MCF 10A (cell line): ENCODE results near the gene ERVK3-1. TPM values are rescaled to one million over a fixed set of nuclear protein-coding genes. Genes with fewer than 3 reads are reported as not detected.

Experiments
- BruUV-seq: library from RNA; stranded (reverse); fragments of 400-500 nt; replicated peaks from 2 replicates; lab custom pipeline; 2021; lab: Mats Ljungman, UMichigan
- CTCF ChIA-PET: fragments of 300-600 bp; sonication (Branson Sonifier 250); formaldehyde crosslinking; extraction: SDS; loops from one replicate; lab custom pipeline; 2021; ENCODE audit warnings: antibody characterized with exemption, inconsistent platforms; lab: Yijun Ruan, JAX
- POLR2A ChIA-PET: fragments of 300-600, 350-650 bp; sonication (Branson Sonifier 250); formaldehyde crosslinking; extraction: SDS; loops from one replicate; lab custom pipeline; 2020; ENCODE audit warnings: antibody characterized with exemption, inconsistent platforms; lab: Yijun Ruan, JAX
- DNase-seq: peaks from one replicate; pipeline ENCODE4 v3.0.0-alpha.2; 2018; ENCODE audit not compliant: unreplicated experiment
- H3K27ac Mint-ChIP-seq: one replicate; pipeline ENCODE4 v1.8.0; 2022; ENCODE audit warnings: mild to moderate bottlenecking, low read depth, mixed read lengths; ENCODE audit not compliant: unreplicated experiment
- H3K27me3 Mint-ChIP-seq: one replicate; pipeline ENCODE4 v1.8.0; 2022; ENCODE audit warnings: mixed read lengths; ENCODE audit not compliant: insufficient read depth, unreplicated experiment
- H3K36me3 Mint-ChIP-seq: one replicate; pipeline ENCODE4 v1.8.0; 2022; ENCODE audit warnings: mild to moderate bottlenecking, moderate library complexity, mixed read lengths; ENCODE audit not compliant: insufficient read depth, unreplicated experiment
- H3K4me1 Mint-ChIP-seq: one replicate; pipeline ENCODE4 v1.8.0; 2022; ENCODE audit warnings: mixed read lengths; ENCODE audit not compliant: insufficient read depth, unreplicated experiment
- H3K4me3 Mint-ChIP-seq: one replicate; pipeline ENCODE4 v1.8.0; 2022; ENCODE audit warnings: mild to moderate bottlenecking, moderate library complexity, mixed read lengths; ENCODE audit not compliant: unreplicated experiment
- H3K9me3 Mint-ChIP-seq: one replicate; pipeline ENCODE4 v1.8.0; 2022; ENCODE audit warnings: mixed read lengths; ENCODE audit not compliant: unreplicated experiment
- intact Hi-C: fragments of 100-400 bp; cut with micrococcal nuclease; formaldehyde crosslinking; loops from 2 replicates; pipeline ENCODE4 v1.14.1; 2022
- microRNA-seq: library from miRNA; unstranded; fragments of <30 nt; microRNA quantifications from one replicate; pipeline ENCODE4 v1.2.0, GENCODE V29; 2022
- total RNA-seq: library from RNA; stranded (reverse); gene quantifications from 2 replicates; pipeline ENCODE4 v1.2.3, GENCODE V29; 2022
- TF ChIP-seq, protein P1 (sequence below): fragments of 200-600 bp; IDR thresholded peaks from one replicate; pipeline ENCODE4 v1.8.0; 2022; ENCODE audit warnings: antibody characterized with exemption, mild to moderate bottlenecking; ENCODE audit not compliant: unreplicated experiment

ERVK3-1 gene
- total RNA-seq, 1 experiment from 2014 or later = 63.1 TPM

DNA sequence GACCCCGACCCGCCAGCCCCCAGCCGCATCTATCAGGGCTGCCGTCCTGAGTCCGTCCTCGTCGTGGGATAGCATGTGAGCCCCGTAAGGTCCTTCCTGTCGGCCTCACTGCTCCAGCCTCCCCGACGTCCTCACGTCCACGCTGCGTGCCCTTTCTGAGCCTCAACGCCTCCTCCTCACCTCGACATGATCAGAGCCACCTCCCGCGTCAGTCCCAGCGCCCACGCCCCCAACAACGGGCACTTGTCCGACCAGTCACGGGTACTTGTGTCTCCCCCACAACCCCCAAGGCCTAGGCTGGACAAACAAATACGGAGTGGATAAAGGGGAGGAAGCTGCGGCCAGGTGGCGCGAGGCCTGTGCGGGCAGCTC lies 56.7 kb downstream of the ERVK3-1 start:
- peaks cover 5% of the 10 kb centered on the region for H3K4me1 Mint-ChIP-seq
- ChIA-PET POLR2A (interaction anchor here (0.6 to 4.1 kb wide), 29 partner anchors 8 to 1419 kb away, joined by 3 to 55 read pairs (median 7); partner anchors contain the start of genes ERVK3-1, RPS5, ZBTB45 and ZNF324B), CTCF (interaction anchor here (1.2 to 2.6 kb wide), 2 partner anchors 12 to 44 kb away, joined by 3 to 11 read pairs; no protein-coding TSS in a partner anchor)
- H3K36me3 Mint-ChIP-seq = peaks cover 5% of the 10 kb centered on the region
- TF ChIP-seq, protein P1, sequence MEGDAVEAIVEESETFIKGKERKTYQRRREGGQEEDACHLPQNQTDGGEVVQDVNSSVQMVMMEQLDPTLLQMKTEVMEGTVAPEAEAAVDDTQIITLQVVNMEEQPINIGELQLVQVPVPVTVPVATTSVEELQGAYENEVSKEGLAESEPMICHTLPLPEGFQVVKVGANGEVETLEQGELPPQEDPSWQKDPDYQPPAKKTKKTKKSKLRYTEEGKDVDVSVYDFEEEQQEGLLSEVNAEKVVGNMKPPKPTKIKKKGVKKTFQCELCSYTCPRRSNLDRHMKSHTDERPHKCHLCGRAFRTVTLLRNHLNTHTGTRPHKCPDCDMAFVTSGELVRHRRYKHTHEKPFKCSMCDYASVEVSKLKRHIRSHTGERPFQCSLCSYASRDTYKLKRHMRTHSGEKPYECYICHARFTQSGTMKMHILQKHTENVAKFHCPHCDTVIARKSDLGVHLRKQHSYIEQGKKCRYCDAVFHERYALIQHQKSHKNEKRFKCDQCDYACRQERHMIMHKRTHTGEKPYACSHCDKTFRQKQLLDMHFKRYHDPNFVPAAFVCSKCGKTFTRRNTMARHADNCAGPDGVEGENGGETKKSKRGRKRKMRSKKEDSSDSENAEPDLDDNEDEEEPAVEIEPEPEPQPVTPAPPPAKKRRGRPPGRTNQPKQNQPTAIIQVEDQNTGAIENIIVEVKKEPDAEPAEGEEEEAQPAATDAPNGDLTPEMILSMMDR = no peak
- H3K27me3 Mint-ChIP-seq = no peaks in the 10 kb centered on the region
- peak overlapping the region; percentile 99 for H3K4me3 Mint-ChIP-seq
- BruUV-seq = no TSS peak
- intact Hi-C loops = loop anchor here (1.0 kb wide), 3 partner anchors 19 to 157 kb away; partner anchors contain the start of genes ZBTB45, ZNF837 and ZSCAN22
- DNase-seq = no peak
- peak overlapping the region; percentile 99 for H3K27ac Mint-ChIP-seq
- H3K9me3 Mint-ChIP-seq = no peaks in the 10 kb centered on the region

DNA sequence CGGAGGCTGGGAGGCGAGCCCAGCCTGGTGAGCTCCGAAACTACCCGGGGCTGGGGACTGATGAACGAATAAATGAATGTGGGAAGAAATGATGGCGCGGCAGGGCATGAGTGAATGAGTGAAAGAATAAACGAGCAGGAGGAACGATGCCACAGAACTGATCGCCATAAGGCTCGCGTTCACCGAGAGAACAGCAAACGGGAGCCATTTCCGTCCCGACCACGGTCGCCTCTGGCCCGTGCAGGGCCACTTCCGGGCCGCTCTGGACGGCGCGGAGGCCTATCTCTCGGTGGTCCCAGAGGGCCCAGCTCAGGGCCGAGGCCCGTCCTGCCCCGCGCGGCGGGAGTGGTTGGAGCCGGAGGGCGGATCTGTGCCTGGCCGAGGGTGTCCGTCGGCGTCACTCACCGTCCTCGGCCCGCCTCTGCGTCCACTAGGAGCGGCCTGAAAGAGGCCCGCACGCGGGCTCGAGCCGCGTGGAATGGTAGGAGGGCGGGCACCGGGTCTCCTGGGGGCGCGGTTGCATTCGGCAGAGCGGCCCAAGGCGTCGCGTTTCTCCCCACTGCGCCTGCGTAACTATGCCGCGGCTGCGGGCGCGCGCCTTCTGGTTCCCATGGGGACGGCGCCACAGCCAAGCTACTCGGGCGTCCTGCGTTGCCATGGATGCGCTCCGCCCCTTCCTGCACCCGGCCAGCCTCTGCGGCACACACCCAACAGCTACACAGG lies 57.3 kb downstream of the ERVK3-1 start, which contains the start of gene ZNF497:
TSS of gene ZNF497 (minus strand) at position 480 of the 723 bp plus-strand sequence. CDS start 5,116 bp downstream, outside the sequence.
- intact Hi-C loops = loop anchor here (1.0 kb wide), 3 partner anchors 19 to 157 kb away; partner anchors contain the start of genes ZBTB45, ZNF837 and ZSCAN22
- peaks cover 5% of the 10 kb centered on the region for H3K36me3 Mint-ChIP-seq
- CTCF ChIA-PET = interaction anchor here (1.2 to 2.6 kb wide), 5 partner anchors 9 to 45 kb away, joined by 3 to 11 read pairs (median 3); no protein-coding TSS in a partner anchor
- TSS peak; percentile 79 for BruUV-seq
- TF ChIP-seq, protein P1 = no peak
- POLR2A ChIA-PET = interaction anchor here (0.6 to 4.1 kb wide), 35 partner anchors 8 to 1420 kb away, joined by 3 to 55 read pairs (median 5); partner anchors contain the start of genes ERVK3-1, RPS5, ZBTB45 and ZNF324B
- DNase-seq = peak; percentile 97
- H3K27ac Mint-ChIP-seq = peak within 1 kb of the TSS; percentile 99
- H3K4me1 Mint-ChIP-seq = peaks cover 5% of the 10 kb centered on the region
- no peaks in the 10 kb centered on the region for H3K27me3 Mint-ChIP-seq
- peak within 1 kb of the TSS; percentile 99 for H3K4me3 Mint-ChIP-seq
- H3K9me3 Mint-ChIP-seq = no peaks in the 10 kb centered on the region

- H3K4me3 Mint-ChIP-seq = no peak overlapping the region
- DNase-seq = no peak
- peaks cover 5% of the 10 kb centered on the region for H3K36me3 Mint-ChIP-seq
- TF ChIP-seq, protein P1 = no peak
- no peaks in the 10 kb centered on the region for H3K9me3 Mint-ChIP-seq
- H3K4me1 Mint-ChIP-seq = peaks cover 5% of the 10 kb centered on the region
- ChIA-PET POLR2A (interaction anchor here (1.4 to 4.1 kb wide), 4 partner anchors 9 to 37 kb away, joined by 5 to 55 read pairs (median 19); partner anchors contain the start of gene ZSCAN22), CTCF (interaction anchor here (0.6 to 2.6 kb wide), 6 partner anchors 10 to 50 kb away, joined by 3 to 11 read pairs (median 4); partner anchors contain the start of gene ZNF837)
- H3K27me3 Mint-ChIP-seq = no peaks in the 10 kb centered on the region
- intact Hi-C loops = no loop called here
- no peak overlapping the region for H3K27ac Mint-ChIP-seq
- no TSS peak for BruUV-seq
Observed at GRCh38 chr19:58364146-58364545, 59.0 kb downstream of the ERVK3-1 start.

Small RNA genes within 50 kb of the gene (microRNA-seq; reads per million reads assigned to microRNA genes)
- not detected for gene MIR6806

Other genes with a start within 250 kb of the ERVK3-1 start
- not detected in 2 replicates for gene ZNF135, start 246.1 kb upstream of the ERVK3-1 start, total RNA-seq
- not detected in 2 replicates for gene ZSCAN18, start 207.1 kb upstream of the ERVK3-1 start, total RNA-seq
- 2.8 and 2.9 TPM in 2 replicates for gene ZNF329, start 154.6 kb upstream of the ERVK3-1 start, total RNA-seq
- 21.1 and 27.1 TPM in 2 replicates for gene ZNF274, start 122.3 kb upstream of the ERVK3-1 start, total RNA-seq
- 39.4 and 42.3 TPM in 2 replicates for gene ZNF544, start 76.5 kb upstream of the ERVK3-1 start, total RNA-seq
- 4.9 and 5.1 TPM in 2 replicates for gene ZNF8, start 26.4 kb upstream of the ERVK3-1 start, total RNA-seq
- gene ZSCAN22, start 21.6 kb downstream of the ERVK3-1 start, total RNA-seq = 3.8 and 4.7 TPM in 2 replicates
- gene A1BG, start 48.1 kb downstream of the ERVK3-1 start, total RNA-seq = 6.4 and 7.0 TPM in 2 replicates
- 3.2 and 3.9 TPM in 2 replicates for gene ZNF497, start 57.4 kb downstream of the ERVK3-1 start, total RNA-seq
- gene ZNF837, start 75.7 kb downstream of the ERVK3-1 start, total RNA-seq = 1.5 and 1.7 TPM in 2 replicates
- 1,779 and 1,872 TPM in 2 replicates for gene RPS5, start 81.9 kb downstream of the ERVK3-1 start, total RNA-seq
- gene RNF225, start 90.3 kb downstream of the ERVK3-1 start, total RNA-seq = 0.63 and 0.98 TPM in 2 replicates
- gene ZNF584, start 103.3 kb downstream of the ERVK3-1 start, total RNA-seq = 14.6 and 18.1 TPM in 2 replicates
- gene ZNF132, start 134.8 kb downstream of the ERVK3-1 start, total RNA-seq = not detected in 2 replicates
- 4.7 and 7.2 TPM in 2 replicates for gene ZNF324B, start 146.2 kb downstream of the ERVK3-1 start, total RNA-seq
- 6.5 and 7.9 TPM in 2 replicates for gene ZNF324, start 161.7 kb downstream of the ERVK3-1 start, total RNA-seq
- gene ZNF446, start 171.0 kb downstream of the ERVK3-1 start, total RNA-seq = 8.3 and 10.3 TPM in 2 replicates
- 14.7 and 22.5 TPM in 2 replicates for gene SLC27A5, start 206.6 kb downstream of the ERVK3-1 start, total RNA-seq
- 12.8 and 15.0 TPM in 2 replicates for gene ZBTB45, start 214.4 kb downstream of the ERVK3-1 start, total RNA-seq
- 236 and 290 TPM in 2 replicates for gene TRIM28, start 238.7 kb downstream of the ERVK3-1 start, total RNA-seq
- 154 and 184 TPM in 2 replicates for gene CHMP2A, start 249.7 kb downstream of the ERVK3-1 start, total RNA-seq